Skeletal muscle satellite cell (primary cell): Measurements from ENCODE around the gene CIPC.

Experiments used
- H3K27me3 ChIP-seq: 2 replicates; pipeline ENCODE4 v1.7.0; 2013; ENCODE audit warnings: low read length; ENCODE audit not compliant: control insufficient read depth, insufficient read depth
- H3K36me3 ChIP-seq: 2 replicates; pipeline ENCODE4 v1.7.0; 2013; ENCODE audit warnings: mild to moderate bottlenecking, control low read depth, low read length; ENCODE audit not compliant: insufficient read depth
- H3K4me1 ChIP-seq: 2 replicates; pipeline ENCODE4 v1.7.0; 2013; ENCODE audit warnings: low read length; ENCODE audit not compliant: control insufficient read depth, insufficient read depth
- H3K4me2 ChIP-seq: 2 replicates; pipeline ENCODE4 v1.7.0; 2013; ENCODE audit warnings: mild to moderate bottlenecking, low read length
- H3K4me3 ChIP-seq: 2 replicates; pipeline ENCODE4 v1.7.0; 2013; ENCODE audit warnings: low read length
- H3K9ac ChIP-seq: 2 replicates; pipeline ENCODE4 v1.7.0; 2013; ENCODE audit warnings: mild to moderate bottlenecking, low read depth, low read length, moderate library complexity
- H3K9me3 ChIP-seq: replicated peaks from 2 replicates; pipeline ENCODE4 v1.7.0; 2013; ENCODE audit warnings: mild to moderate bottlenecking, control low read depth, low read length

The CIPC gene

GRCh38 chr14:77062261-77062660 lies 35.8 kb upstream of the CIPC start:
- Histone ChIP-seq H3K9me3 (no peaks in the 10 kb centered on the region), H3K9ac (no peak overlapping the region), H3K4me1 (peaks cover 15% of the 10 kb centered on the region), H3K27me3 (no peaks in the 10 kb centered on the region), H3K4me2 (no peak overlapping the region), H3K4me3 (no peak overlapping the region), H3K36me3 (no peaks in the 10 kb centered on the region)

GRCh38 chr14:77063571-77064171 lies 34.4 kb upstream of the CIPC start:
- peaks cover 12% of the 10 kb centered on the region for H3K4me1 ChIP-seq
- H3K4me2 ChIP-seq: no peak overlapping the region
- H3K9me3 ChIP-seq: no peaks in the 10 kb centered on the region
- no peak overlapping the region for H3K4me3 ChIP-seq
- H3K36me3 ChIP-seq: no peaks in the 10 kb centered on the region
- no peaks in the 10 kb centered on the region for H3K27me3 ChIP-seq
- no peak overlapping the region for H3K9ac ChIP-seq

DNA sequence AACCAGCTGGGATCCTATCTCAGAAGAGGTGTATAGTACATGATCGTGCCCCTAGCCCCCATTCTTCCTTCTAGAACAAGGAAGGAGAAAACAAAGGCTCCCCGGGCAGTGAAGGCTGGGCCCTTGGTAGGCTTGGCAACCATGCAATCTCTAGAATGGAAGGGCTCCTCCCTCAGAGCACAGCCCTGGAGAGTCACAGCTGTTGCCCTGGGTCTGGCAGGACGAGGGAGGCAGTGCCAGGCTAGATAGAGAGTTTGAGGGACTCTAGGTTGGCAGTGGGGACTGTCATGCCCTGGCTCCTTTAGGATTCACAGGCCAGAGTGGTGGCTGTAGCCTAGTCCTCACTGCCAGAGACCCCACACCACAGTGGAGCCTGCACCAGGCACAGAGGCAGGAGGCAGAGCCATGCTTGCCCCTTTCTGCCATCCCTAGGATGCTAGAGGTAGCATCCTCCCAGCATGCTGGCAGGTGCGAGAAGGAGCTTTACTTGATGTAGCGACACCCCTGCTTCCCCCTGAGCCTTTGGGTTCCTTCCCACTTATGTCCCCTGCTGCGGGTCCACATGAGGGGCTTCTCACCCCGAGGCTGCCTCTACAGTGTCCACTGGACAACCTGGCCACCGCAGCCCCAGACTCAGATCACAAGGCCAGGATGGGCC lies 33.4 kb upstream of the CIPC start:
- Histone ChIP-seq H3K4me3 (no peak overlapping the region), H3K9ac (no peak overlapping the region), H3K27me3 (no peaks in the 10 kb centered on the region), H3K4me1 (peaks cover 3% of the 10 kb centered on the region), H3K4me2 (no peak overlapping the region), H3K9me3 (no peaks in the 10 kb centered on the region), H3K36me3 (no peaks in the 10 kb centered on the region)

DNA sequence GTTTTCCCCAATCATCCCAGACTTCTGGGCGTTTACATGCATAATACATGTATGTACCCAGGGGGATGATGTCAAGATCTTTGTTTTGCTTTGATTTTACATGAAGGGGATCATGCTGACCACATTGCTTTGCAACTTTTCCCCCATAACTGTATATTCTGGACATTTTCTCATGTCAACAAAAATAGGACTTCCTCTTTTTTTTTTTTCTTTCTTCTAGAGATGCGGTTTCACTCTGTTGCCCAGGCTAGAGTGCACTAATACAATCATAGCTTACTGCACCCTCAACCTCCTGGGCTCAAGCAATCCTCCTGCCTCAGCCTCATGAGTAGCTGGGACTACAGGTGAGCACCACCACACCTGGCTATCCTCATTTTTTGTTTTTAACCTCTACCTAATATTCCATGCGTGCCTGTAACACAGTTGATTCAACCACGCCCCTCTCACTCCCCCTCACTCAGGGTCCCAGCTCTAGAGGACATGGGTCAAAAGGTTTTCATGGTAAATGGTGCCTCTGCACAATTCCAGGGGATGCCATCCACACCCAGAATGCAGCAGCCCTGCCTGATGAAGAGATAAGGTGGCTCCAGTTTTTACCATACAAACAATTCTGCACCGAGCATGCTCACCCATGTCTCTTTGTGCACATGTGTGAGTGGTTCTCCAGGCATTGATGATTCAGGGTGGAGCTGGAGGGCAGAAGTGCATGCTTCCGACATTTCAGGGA lies 32.0 kb upstream of the CIPC start:
- Histone ChIP-seq H3K4me2 (no peak overlapping the region), H3K9ac (no peak overlapping the region), H3K36me3 (no peaks in the 10 kb centered on the region), H3K4me3 (no peak overlapping the region), H3K4me1 (peaks cover 3% of the 10 kb centered on the region), H3K27me3 (no peaks in the 10 kb centered on the region), H3K9me3 (no peaks in the 10 kb centered on the region)

GRCh38 chr14:77066578-77067172 lies 31.4 kb upstream of the CIPC start:
- Histone ChIP-seq H3K4me3 (no peak overlapping the region), H3K27me3 (no peaks in the 10 kb centered on the region), H3K4me1 (peaks cover 6% of the 10 kb centered on the region), H3K36me3 (no peaks in the 10 kb centered on the region), H3K4me2 (no peak overlapping the region), H3K9me3 (no peaks in the 10 kb centered on the region), H3K9ac (no peak overlapping the region)

- peaks cover 13% of the 10 kb centered on the region for H3K4me1 ChIP-seq
- H3K9ac ChIP-seq: no peak overlapping the region
Measured at GRCh38 chr14:77067632-77068516, 30.2 kb upstream of the CIPC start.

GRCh38 chr14:77068517-77069200 lies 29.4 kb upstream of the CIPC start:
- Histone ChIP-seq H3K4me3 (no peak overlapping the region), H3K9ac (no peak overlapping the region), H3K36me3 (no peaks in the 10 kb centered on the region), H3K27me3 (no peaks in the 10 kb centered on the region), H3K4me2 (no peak overlapping the region), H3K4me1 (peaks cover 13% of the 10 kb centered on the region), H3K9me3 (no peaks in the 10 kb centered on the region)

More at GRCh38 chr14:77067632-77068516, 30.2 kb upstream of the CIPC start:
- Histone ChIP-seq H3K4me3 (no peak overlapping the region), H3K36me3 (no peaks in the 10 kb centered on the region), H3K27me3 (no peaks in the 10 kb centered on the region), H3K9me3 (no peaks in the 10 kb centered on the region), H3K4me2 (no peak overlapping the region)

DNA sequence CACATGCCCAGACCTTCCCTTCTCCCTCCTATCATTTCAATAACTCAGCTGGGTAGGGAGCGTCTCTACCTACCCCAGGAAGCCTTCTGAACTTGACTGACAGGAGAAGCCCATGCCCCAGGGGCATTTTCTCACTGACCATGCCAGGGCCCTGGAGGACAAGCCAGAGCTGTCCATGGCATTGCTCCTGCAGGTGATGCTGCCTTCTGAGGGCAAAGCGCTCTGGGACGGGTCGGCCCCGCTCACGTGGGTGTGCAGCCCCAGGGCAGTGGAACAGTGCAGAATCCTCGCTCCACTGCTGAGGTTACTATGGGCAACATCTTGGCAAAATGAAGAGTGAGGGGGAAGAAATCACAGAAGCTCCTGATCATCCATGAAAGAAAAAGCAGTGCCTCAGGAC lies 28.5 kb upstream of the CIPC start:
- Histone ChIP-seq H3K36me3 (no peaks in the 10 kb centered on the region), H3K9me3 (no peaks in the 10 kb centered on the region), H3K27me3 (no peaks in the 10 kb centered on the region), H3K9ac (no peak overlapping the region), H3K4me1 (peaks cover 13% of the 10 kb centered on the region), H3K4me3 (no peak overlapping the region), H3K4me2 (no peak overlapping the region)

- H3K4me3 ChIP-seq: no peak overlapping the region
- peaks cover 33% of the 10 kb centered on the region for H3K4me1 ChIP-seq
- H3K4me2 ChIP-seq: no peak overlapping the region
- no peaks in the 10 kb centered on the region for H3K9me3 ChIP-seq
- no peak overlapping the region for H3K9ac ChIP-seq
- H3K27me3 ChIP-seq: no peaks in the 10 kb centered on the region
- no peaks in the 10 kb centered on the region for H3K36me3 ChIP-seq
Measured at GRCh38 chr14:77071938-77072388, 26.1 kb upstream of the CIPC start.

DNA sequence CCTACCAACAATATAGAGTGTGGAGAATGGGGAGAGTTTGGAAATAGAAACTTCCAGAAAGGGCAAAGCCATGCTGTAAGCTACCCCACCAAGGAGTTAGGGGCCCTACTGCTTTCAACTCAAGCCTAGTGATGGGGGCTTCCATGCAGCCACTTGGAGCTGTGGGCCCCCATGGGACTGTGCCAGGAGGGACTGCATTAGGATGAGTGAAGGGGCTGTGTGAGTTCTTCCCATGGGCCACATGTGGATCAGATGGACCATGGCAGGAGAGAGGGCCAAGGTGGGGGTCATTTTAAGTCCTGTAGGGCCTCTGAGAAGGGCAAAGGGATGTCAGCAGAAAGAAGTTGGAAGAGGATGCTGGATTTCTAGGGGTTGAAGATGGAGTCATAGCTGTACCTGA lies 23.1 kb upstream of the CIPC start:
- Histone ChIP-seq H3K4me1 (peaks cover 35% of the 10 kb centered on the region), H3K9ac (no peak overlapping the region), H3K36me3 (no peaks in the 10 kb centered on the region), H3K27me3 (no peaks in the 10 kb centered on the region), H3K4me2 (peak overlapping the region; percentile 78), H3K4me3 (no peak overlapping the region), H3K9me3 (no peaks in the 10 kb centered on the region)
